GM21576 (cell line): ENCODE measurements around the gene FTSJ3.
A peak's percentile ranks its signal among the peaks of the same experiment; 100 is the strongest.
"Not testable (repeated sequence)": the region's sequence is repeated elsewhere in the genome, so short reads cannot be mapped to it uniquely, and the experiment has no call there.

Experiments
- ATAC-seq: cut with Tn5 transposase; IDR thresholded peaks from one replicate; pipeline ENCODE4 v1.9.1; 2021; ENCODE audit warnings: mild to moderate bottlenecking, moderate library complexity; ENCODE audit not compliant: unreplicated experiment

Gene FTSJ3

DNA sequence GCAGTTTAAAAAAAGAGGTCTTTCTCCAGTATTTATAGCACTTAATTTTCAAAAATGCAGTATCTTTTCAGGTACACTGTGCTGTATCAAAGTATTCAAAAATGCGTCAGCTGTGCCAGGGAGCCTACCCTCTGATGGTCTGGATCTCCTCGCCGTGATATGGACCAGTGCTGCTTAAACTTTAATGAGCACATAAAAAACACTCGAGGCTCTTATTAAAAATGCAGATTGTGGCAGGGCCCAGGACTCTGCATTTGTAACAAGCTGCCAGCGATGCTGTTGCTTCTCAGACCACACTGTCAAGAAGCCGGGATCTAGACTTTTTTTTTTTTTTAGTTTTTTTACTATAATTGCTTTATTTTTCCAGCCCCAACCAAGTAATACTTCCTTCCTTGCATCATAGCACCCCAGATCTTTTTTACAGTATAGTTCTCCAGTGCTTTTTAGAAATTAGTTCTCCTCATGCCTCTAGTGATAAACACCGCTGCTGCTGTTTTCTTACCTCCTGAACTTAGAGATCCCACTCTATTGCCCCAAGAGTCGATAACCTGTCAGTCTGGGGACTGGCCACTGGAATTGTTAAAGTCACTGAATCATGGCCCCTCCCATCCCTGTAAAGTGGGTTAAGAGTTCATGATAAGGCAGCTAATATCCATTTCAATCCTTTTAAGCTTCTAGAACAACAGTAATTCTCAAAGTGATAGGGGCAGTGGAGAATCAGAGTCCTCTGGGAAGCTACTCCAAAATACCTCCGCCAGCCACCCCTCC lies 16.6 kb upstream of the FTSJ3 start:
- no peak for ATAC-seq

DNA sequence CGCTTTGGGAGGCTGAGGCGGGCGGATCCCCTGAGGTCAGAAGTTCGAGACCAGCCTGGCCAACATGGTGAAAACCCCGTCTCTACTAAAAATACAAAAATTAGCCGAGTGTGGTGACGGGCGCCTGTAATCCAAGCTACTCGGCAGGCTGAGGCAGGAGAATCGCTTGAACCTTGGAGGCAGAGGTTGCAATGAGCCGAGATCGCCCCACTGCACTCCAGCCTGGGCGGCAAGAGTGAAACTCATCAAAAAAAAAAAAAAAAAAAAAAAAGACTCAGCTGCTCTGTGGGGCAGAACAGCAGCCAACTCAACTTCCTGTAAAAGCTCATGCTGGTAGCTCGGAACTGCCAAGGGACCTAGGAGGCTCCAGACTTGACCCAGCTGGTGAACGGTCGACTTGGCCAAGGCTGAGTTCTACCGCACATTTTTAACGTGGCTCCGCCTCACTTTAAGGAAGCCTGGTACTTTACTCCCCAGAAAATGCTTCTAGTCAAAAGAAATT lies 16.0 kb upstream of the FTSJ3 start:
- not testable (repeated sequence) for ATAC-seq

DNA sequence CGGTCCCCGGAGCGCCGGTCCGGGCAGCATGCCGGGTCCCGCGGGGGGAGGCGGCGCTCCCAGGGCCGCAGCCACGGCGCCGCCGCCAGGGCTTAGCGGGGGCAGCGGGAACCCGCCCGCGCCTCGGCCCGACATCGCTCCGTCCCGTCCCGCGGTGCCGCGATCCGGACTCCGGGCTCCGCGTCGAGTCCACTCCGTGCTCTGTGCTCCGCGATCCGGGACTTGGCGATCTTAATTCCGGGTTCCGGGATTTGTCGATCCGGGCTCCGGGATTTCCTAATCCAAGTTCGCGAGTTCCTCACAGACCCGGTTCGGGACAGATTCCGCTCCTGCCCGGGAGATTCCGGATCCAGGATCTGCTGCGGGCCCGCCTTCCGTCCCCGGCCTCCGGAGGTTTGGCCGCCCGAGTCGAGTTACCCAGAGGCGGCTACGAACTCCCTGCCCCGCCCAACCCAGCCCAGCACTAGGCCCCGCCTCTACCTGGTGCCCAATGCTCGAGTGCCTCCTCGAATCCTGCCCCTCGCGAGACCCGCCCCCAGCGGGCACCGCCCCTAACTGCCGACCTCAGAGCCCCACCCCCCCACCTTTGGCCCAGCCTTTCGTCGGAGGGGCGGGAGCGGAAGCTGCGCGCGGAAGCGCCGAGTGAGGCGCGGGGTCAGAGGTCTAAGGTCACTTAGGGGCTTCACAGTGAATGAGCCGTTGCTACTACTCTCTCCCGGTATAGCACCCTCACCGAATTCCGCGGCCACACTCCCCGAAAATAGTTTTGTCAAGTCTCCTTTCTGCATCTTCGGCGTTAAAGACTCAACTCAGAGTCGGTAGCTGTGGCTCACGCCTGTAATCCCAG lies 15.3 kb upstream of the FTSJ3 start, which contains the start of gene SMARCD2:
Gene SMARCD2, minus strand, starts transcription at position 146 of the 847 bp plus-strand sequence. Its CDS starts 11 bp downstream, at position 135.
- peak; percentile 70 for ATAC-seq

DNA sequence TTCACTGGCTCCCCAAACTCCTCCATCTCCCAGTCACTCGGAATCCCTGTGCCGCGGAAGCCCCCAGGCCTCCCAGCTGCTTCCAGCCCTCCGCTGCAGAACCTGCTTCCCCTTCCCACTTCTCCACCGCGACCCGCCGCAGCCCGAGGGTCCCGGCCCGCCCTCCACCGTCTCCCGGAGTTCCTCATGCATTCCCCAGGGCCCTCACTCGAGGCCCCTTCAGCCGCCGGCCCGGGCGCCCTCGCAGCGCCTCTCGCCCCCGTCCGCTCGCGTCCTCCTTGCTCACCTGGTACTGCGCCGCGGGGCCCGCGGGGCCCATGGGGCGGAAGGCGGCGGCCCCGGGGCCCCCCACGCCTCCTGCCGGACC lies 14.7 kb upstream of the FTSJ3 start:
- ATAC-seq = peak; percentile 23

GRCh38 chr17:63841350-63842172 lies 14.1 kb upstream of the FTSJ3 start:
- ATAC-seq = no peak

GRCh38 chr17:63840591-63841349 lies 13.3 kb upstream of the FTSJ3 start:
- ATAC-seq = no peak

GRCh38 chr17:63838631-63839171 lies 11.2 kb upstream of the FTSJ3 start:
- no peak for ATAC-seq

DNA sequence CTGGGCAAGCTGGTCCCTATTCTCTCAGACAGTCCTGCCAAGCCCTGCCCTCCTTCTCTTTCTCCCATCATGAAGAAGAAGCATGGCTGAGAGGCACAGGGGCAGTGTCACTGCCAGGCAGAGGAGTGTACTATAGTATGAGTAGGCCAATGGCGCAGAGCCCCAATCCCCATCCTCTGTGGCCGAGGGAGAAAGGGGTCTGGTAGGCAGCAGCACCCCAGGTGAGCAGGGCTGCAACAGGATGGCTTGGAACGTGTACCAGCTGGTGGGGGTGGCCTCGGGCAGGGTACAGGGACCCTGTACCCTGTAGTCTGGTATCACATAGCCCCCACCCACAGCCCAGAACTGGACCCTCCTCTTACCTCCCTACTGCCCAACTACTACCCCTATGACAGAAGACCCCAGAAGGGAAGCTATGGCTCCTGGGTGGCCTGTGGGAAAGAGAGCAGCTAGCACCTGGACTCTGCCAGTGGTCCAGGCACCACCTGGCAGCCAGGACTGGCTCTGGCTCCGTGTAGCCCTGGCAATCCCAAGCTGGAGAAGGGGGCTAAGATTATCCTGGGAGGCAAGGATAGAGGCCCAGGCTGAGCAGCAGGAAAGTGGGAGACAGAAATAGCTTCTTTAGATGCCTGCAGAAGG lies 10.6 kb upstream of the FTSJ3 start:
- no peak for ATAC-seq

GRCh38 chr17:63837480-63837879 lies 10.0 kb upstream of the FTSJ3 start:
- no peak for ATAC-seq

DNA sequence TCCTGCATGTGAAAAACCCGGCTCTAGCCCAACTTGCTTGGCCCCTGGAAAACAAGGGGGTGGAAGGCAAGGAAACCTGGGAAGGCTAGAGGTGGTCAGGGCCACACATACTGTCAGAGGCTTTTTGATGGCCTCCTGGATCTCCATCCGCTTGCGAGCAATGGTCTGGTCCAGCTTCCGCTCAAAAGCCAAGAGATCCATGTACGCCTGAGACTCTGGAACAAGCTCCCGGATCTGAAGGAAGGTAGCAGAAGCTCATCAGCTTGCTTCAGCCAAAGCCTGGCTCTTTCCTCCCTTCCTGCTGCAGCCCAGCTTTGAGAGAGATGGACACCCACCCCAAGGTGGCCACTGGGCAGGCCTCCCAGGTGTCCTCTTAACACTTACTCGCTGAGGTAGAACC lies 9.3 kb upstream of the FTSJ3 start:
- ATAC-seq = no peak

DNA sequence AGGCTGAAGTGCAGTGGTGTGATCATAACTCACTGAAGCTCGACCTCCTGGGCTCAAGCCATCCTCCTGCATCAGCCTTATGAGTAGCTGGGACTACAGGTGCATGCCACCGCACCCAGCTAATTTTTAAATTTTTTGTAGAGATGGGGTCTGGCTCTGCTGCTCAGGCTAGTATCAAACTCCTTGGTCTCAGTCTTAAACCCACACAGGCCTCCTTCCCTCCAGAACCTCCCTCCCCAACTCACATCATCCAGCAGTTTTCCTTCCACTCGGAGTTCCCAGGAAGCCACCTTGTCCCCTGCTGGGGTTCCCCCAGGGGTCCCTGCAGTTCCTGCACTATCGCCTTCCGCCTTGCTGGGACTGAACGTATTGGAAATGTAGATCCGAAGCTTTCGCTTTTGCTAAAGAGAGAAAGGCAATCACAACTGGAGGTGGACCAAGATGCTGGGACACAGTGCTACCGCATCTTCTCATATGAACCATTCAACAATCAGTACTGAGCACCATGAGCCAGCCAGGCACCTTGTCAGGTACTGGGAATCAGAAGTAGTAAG lies 7.8 kb upstream of the FTSJ3 start:
- ATAC-seq = no peak

DNA sequence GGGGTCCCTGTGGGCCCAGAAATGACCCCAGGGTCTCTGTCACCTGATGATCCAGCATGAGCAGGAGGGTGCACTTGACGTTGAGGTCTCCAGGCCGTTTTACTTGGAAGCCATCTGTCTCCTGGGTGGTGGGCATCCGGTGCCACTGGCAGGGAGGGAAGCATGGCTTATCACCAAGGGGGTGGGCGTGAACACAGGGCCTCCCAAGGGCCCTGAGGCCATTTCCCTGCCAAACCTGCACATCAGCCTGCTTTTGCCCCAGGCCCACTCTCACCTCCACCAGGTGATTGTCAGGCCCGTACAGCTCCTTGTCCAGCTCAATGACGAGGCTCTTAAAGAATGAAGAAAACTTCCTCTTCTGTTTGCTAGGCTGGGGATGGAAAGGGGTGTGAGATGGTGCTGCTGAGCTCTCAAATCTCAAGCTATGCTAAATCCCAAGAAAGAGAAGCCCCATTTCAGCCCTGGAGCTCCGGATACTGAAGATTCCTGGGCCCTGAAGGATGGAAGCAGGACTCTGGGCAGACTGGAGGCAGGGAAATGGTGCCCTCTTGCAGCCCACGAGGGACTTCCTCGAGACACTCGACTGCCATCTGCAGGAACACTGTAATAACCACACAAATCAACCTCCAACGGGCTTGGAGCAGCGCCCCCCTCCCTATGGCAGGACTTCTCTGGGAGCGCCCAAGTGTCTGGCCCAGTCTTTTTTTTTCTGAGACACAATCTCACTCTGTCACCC lies 7.1 kb upstream of the FTSJ3 start:
- ATAC-seq = peak; percentile 55

GRCh38 chr17:63833741-63834373 lies 6.4 kb upstream of the FTSJ3 start:
- no peak for ATAC-seq

- ATAC-seq = no peak
These were observed 5.7 kb upstream of the FTSJ3 start for GRCh38 chr17:63833026-63833740.

DNA sequence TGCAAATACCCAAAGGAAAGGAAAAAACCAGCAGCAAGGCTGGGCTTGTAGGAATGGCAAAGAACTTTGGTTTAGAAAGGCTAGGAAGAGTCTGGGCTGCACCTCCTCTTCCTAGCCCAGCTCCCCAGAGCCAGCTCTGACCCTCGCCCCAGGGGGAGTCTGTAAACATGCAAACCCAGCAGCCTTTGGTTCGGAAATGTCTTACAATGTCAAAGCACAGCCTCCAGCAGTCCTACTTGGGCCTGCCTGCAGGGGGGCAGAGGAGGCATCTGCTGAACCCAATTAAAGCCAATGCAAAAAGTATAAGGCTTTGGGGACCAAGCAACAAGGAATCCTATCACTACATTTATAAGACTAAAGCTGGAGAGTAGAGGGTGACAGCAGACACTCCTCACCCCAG lies 5.0 kb upstream of the FTSJ3 start:
- ATAC-seq = no peak

- ATAC-seq = no peak
These were observed 4.6 kb upstream of the FTSJ3 start for GRCh38 chr17:63832014-63832413.

DNA sequence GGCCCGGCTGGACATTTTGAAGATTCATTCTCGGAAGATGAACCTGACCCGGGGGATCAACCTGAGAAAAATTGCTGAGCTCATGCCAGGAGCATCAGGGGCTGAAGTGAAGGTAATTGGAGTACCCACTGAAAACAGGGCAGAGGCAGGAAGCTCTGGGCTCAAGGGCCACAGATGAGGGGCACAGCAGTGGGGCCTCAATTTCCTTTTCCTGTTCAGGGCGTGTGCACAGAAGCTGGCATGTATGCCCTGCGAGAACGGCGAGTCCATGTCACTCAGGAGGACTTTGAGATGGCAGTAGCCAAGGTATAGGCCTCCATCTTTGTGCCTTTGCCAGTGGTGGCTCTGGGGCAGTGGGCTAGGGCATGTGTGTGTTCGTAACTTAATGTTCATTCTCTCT lies 4.0 kb upstream of the FTSJ3 start:
- ATAC-seq = no peak
